Amniotic stem cell (primary cell): ENCODE results near the gene DLX1.
"Not testable (repeated sequence)": the region's sequence is repeated elsewhere in the genome, so short reads cannot be mapped to it uniquely, and the experiment has no call there.

Experiments
- DNase-seq: peaks from one replicate; lab custom pipeline; 2025; lab: John Stamatoyannopoulos, UW

DLX1 gene

DNA sequence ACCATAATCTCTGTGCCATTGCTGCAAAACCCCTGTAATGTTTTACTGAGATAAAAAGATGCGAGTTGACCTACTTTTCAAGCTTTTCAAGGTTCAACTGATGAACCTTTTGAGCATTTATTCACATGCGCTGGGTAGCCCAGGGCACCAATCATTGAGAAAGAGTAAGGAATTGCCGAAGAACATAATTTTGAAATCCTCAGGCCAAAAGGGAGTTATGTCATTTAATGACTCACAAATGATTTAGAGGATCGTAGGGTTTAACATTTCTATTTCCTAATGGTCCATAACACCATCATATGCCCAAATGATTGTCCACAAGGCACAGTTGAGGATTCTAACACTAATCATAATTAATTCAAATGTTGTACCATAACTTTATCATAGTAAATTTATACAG lies 20.2 kb upstream of the DLX1 start:
- DNase-seq = no peak

GRCh38 chr2:172066394-172066886 lies 18.9 kb upstream of the DLX1 start:
- DNase-seq = no peak

- not testable (repeated sequence) for DNase-seq
These were observed 17.4 kb upstream of the DLX1 start for GRCh38 chr2:172067905-172068304.

DNA sequence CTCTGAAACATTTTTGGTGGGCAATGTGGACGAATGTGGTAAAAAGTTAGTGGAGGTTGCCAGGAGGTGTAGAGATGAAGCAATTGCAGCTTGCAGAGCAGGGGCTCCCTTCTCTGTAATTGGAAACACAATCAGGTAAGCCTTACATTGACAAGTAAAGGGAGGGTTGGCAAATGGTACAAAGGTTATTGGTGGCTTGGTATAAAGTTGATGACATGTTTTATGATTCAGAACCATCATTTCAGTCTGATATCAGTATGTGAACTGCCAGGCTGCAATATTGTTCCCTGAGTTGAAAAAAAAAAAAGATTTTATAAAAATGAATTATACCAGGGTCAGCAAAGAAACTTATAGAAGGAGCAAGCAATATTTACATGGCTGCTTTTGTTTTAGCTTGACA lies 14.4 kb upstream of the DLX1 start:
- no peak for DNase-seq

DNA sequence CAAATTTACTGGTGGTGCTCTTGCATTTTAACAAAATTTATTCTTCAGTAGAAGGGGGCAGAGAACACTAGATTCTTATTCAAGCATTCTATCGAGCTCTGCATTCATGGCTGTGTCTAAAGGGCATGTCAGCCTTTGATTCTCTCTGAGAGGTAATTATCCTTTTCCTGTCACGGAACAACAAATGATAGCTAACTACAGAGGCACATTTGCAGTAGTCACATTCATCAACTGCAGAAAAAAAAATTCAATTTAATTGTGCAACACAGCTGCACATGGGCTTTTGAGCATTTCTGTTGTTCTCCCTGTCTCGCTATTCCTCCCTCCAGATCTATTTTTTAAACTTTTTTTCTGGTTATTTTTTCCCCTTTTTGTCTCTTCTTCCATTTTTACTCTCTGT lies 13.0 kb upstream of the DLX1 start:
- no peak for DNase-seq

DNA sequence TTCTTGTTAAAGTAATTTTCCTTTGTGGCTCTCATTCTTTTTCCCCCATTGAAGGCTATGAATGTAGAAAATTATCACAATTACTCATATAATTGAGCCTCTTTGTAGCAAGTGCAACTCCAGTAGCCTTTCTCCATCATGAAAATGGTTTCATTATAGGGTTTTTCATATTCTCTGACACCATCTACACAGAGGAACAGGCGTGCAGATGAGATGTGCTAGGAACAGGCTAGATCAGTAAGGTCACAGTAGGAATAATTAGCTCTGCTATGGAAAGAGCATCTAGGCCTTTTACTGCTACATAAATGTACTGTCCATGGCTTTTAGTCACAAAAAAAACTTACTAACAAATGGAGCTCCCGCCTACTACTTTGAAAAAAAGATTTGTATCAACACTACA lies 12.6 kb upstream of the DLX1 start:
- DNase-seq = no peak

DNA sequence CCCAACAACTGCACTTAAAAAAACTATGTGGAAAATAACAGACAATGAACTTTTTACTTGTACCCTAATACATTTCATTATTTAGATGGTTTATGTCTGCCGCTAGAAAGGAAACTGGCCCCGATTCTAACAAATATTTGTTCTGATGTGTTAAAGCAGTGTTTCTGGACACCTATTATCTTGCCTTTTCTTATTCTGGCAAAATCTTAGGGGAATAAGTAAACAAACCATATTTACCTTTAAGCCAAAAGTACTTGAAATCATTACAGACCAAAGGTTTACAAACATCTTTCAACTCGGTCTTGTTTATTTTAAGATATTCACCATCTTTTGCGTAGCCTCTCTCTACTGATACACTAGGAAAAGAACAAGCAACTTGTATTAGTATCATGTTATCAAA lies 11.8 kb upstream of the DLX1 start:
- no peak for DNase-seq

DNA sequence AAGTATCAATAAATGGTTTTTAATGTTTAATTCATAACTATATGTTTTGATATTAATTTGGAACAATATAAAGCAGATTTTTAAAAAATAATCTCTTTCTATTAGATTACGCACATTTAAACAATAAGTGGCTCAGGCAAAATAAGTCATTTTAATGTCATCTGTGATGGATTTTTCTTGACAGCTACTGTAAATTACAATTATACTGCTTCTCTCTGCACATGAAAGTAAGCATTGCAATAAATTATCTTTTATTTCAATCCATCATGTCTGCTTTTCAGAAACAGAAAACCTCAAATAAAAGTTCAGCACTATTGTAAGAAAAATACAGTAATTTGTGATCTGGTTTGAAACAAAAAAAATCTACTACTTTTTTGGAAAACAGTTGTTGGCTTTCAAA lies 11.1 kb upstream of the DLX1 start:
- no peak for DNase-seq

DNA sequence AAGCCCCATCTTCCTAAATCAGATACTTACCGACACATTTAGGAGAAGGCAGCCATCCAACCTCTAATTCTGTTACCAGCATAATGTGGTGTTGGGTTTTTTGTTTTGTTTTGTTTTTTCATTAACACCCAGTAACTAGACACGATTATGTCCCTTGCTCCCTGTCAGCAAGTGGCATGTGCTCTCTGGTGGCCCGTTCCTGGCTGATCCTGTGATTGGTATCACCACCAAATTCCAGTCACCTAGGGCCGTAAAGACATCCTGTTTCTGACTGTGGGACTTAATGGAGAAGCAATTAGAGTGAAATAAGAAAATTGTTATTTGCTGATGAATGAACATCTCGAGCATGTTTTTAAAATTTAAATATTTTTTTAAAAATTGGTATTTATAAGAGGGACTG lies 5.9 kb upstream of the DLX1 start:
- no peak for DNase-seq

GRCh38 chr2:172079838-172080640 lies 5.3 kb upstream of the DLX1 start:
- no peak for DNase-seq

DNA sequence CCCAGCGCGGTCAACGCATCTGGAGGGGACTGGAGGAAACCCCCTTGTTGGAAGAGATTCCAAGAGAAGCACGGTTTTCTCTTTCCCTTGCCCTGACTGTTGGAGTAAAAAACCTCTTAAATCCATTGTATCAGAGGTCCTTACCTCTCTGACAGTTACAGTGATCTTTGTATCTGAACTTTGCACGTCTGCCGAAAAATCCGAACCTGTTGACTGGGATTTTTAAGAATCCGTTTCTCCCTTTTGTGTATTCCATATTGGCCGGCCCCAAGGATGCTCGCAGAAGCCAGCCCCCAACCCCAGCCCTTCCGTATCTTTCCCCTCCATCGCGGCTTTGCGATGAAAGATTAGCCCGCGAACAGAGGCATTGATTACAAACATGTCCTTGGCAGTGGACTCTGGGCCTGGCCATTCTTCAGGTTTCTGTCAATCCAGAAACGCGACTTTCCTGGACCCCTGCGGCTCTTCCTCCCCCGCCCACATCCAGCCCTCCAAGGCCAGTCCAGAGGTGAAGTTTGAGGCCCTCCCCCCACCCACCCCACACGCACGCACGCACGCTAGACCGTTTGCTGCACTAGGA lies 4.6 kb upstream of the DLX1 start:
- DNase-seq = no peak

- DNase-seq = no peak
These were observed 3.9 kb upstream of the DLX1 start for GRCh38 chr2:172081221-172082022.

DNA sequence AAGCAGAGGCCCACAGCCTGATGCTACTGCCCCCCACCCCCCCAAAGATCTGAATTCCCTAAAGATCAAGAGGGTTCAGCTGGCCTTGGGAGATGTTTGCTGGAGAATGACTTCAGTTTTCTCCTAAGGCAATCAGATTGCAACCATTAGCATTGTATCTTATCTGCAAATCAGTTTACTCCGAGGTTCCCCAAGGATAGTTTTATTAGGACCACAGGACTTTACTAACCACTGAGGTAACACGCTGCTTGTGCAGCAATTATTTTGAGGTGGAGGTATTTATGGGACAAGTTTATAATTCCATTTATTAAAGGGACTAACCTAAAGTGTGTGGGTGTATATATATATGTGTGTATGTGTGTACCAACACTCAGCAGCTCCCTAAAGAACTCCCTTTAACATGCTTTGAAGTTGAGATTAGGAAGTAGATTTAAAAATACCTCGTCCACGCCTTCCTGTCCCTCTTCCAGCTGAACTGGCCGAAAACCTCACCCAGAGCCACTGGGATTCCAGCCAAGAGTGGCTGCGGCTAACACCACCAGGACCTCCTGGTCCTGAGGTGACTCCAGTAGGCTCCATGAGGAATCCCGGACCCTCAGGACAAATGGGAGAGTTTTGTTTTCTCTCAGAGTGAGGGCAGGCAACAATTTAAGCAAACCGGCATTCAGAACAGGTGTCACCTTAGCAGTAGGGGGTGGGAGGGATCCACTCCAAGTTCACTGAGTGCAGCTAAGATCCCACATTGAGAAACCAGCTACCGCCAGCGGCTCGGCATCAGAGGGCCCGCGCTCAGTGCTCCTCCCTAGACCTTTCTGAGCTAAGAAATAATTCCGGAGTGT lies 3.0 kb upstream of the DLX1 start:
- no peak for DNase-seq

DNA sequence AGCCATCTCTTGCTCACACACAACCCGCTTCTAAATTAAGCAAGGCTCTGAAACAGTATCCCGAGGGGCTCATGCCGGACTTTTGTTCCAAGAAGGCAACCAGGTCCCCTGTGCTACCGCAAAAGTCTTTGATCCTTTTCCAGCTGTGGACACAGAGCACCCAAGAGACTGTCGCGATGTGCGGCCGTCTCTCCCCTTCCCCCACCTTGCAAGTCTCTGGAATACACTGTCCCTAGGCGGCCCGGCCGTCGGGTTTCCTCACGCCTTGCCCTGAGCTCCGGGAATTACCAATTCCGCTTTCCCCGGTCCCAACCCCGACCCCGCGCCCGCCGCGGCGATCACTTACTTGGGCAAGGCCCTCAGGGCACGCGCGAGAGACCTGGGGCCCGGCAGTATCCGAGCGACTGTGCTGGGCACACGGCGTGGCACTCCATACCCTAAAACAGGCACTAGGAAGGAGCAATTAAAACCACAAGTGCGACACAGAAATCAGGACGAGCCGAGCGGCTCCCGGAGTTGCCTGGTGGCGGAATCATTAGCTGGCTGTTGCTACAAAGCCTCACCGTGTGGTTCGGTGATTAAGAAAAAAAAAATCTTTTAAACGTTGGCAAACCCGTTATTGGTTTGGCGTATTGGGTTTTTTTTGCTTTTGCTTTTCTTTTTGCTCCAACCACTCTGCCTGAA lies 2.2 kb upstream of the DLX1 start:
- no peak for DNase-seq

GRCh38 chr2:172083628-172084394 lies 1.5 kb upstream of the DLX1 start:
- DNase-seq = no peak

DNA sequence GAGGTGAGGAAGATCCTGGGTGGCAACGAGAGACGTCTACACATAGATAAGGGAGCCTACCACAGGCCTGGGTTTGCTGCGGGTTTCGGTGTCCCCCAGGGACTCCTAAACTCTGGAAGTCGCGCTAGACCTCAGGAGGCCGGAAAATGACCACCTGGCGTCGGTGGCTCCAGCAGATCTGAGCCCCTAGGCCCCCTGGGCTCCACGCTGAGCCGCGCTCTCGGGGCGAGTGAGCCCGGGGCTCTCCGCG lies 987 bp upstream of the DLX1 start:
- no peak for DNase-seq

- DNase-seq = peak; percentile 97
These were observed 455 bp upstream of the DLX1 start for GRCh38 chr2:172084645-172085459.

GRCh38 chr2:172086241-172087206 lies 1.2 kb downstream of the DLX1 start:
- no peak for DNase-seq

- no peak for DNase-seq
These were observed 2.0 kb downstream of the DLX1 start for GRCh38 chr2:172087207-172087779.
